Parathyroid adenoma (tissue), 2 donors: Measurements from ENCODE around the gene ARHGAP10.
"Not testable (repeated sequence)": the region's sequence is repeated elsewhere in the genome, so short reads cannot be mapped to it uniquely, and the experiment has no call there.

ENCODE experiments used
- H2AFZ ChIP-seq: fragments of 300-600 bp; sonication (generic); one replicate; pipeline ENCODE4 v1.7.0; 2017; ENCODE audit warnings: antibody characterized with exemption, mild to moderate bottlenecking
- H3K27ac ChIP-seq: fragments of 300-600 bp; sonication (generic); one replicate; pipeline ENCODE4 v1.7.0; 2017
- H3K27me3 ChIP-seq: fragments of 300-600 bp; sonication (generic); one replicate; pipeline ENCODE4 v1.7.0; 2017; ENCODE audit warnings: low read length; ENCODE audit not compliant: control insufficient read depth, insufficient read depth
- H3K36me3 ChIP-seq: fragments of 300-600 bp; sonication (generic); one replicate; pipeline ENCODE4 v1.7.0; 2017; ENCODE audit warnings: low read length; ENCODE audit not compliant: control insufficient read depth, insufficient read depth
- H3K4me1 ChIP-seq: fragments of 300-600 bp; sonication (generic); one replicate; pipeline ENCODE4 v1.7.0; 2017; ENCODE audit warnings: control low read depth
- H3K4me2 ChIP-seq: fragments of 300-600 bp; sonication (generic); one replicate; pipeline ENCODE4 v1.7.0; 2017; ENCODE audit warnings: low read length
- H3K4me3 ChIP-seq: fragments of 300-600 bp; sonication (generic); one replicate; pipeline ENCODE4 v1.7.0; 2017; ENCODE audit warnings: low read depth, low read length
- H3K79me2 ChIP-seq: fragments of 300-600 bp; sonication (generic); one replicate; pipeline ENCODE4 v1.7.0; 2017; ENCODE audit warnings: control low read depth
- H3K9ac ChIP-seq: fragments of 300-600 bp; sonication (generic); one replicate; pipeline ENCODE4 v1.7.0; 2017; ENCODE audit warnings: mild to moderate bottlenecking
- H3K9me3 ChIP-seq: fragments of 300-600 bp; sonication (generic); one replicate; pipeline ENCODE4 v1.7.0; 2017; ENCODE audit warnings: low read length; ENCODE audit not compliant: control insufficient read depth
- CTCF ChIP-seq: fragments of 300-600 bp; sonication (generic); IDR thresholded peaks from one replicate; pipeline ENCODE4 v1.7.0; 2017; ENCODE audit warnings: antibody characterized with exemption, mild to moderate bottlenecking
- donor health status: primary hyperparathyroidism.

Gene ARHGAP10

DNA sequence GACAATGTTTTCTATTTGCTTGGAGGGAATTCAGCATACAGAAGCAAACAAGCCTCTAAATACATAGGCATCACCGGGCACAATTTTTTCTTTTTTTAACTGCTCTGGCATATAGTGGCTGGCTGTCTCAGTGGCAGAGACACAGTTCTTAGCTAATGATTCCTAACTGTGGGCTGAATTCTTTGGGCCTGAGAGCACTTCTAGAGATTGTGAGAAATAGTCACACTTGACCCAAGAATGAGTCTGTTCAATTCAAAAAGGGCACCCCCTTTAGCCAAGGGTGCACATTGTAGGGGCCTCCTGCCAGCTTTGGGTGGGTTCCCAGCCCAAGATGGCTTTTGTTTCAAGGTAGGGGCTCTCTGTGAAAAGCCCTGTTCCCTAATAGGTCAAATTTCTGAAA, 345.7 kb downstream of the ARHGAP10 start:
- Histone ChIP-seq H3K9ac (no peak overlapping the region), H3K9me3 (no peaks in the 10 kb centered on the region), H3K4me3 (no peak overlapping the region), H3K4me2 (no peak overlapping the region), H2AFZ (no peak overlapping the region), H3K36me3 (no peaks in the 10 kb centered on the region), H3K79me2 (no peaks in the 10 kb centered on the region), H3K4me1 (no peaks in the 10 kb centered on the region), H3K27ac (no peak overlapping the region), H3K27me3 (no peaks in the 10 kb centered on the region)
- no peak for TF ChIP-seq CTCF

DNA sequence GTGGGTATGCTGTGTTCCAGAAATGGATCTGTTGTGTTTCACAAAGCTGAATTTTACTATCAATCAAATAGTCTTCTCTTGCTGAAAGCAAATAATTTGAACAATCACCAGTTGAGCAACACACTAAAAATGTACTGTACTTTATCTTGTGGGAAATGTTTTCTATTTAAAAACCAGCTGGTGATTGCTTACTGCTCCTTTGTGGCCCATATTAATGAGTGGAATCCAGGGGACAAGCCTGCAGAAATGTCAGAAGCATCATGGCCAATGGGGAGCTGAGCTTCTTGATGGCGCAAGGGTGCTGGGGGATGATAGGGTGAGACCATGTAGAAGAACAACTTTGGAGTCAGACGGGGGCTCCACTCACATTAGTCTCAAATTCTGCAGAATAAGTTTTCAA, 346.2 kb downstream of the ARHGAP10 start:
- Histone ChIP-seq H3K9ac (no peak overlapping the region), H3K27me3 (no peaks in the 10 kb centered on the region), H3K4me2 (no peak overlapping the region), H3K27ac (no peak overlapping the region), H3K4me1 (no peaks in the 10 kb centered on the region), H3K36me3 (no peaks in the 10 kb centered on the region), H3K9me3 (no peaks in the 10 kb centered on the region), H2AFZ (no peak overlapping the region), H3K79me2 (no peaks in the 10 kb centered on the region), H3K4me3 (no peak overlapping the region)
- no peak for TF ChIP-seq CTCF

DNA sequence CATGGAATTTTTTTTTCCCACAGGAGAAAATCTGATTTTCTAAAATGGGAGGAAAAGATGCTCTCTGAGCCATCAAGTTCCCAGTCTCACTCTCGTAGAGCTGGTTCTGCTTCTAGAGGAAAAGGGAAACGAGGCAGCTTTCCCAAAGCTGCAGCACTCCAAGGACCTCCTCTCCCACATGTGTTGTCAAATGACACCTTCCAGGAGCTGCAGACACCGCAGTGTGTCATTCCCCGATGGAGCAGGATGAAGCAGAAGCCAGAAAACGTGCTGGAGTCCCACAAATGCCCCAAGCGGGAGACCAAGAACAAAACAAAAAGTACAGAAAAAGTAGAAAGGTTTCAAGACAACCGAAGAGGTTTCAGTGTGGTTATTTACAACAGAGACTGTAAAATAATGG, 348.1 kb downstream of the ARHGAP10 start:
- H3K4me2 ChIP-seq, result no peak overlapping the region
- H3K36me3 ChIP-seq, result no peaks in the 10 kb centered on the region
- no peak overlapping the region for H3K27ac ChIP-seq
- no peaks in the 10 kb centered on the region for H3K79me2 ChIP-seq
- no peak overlapping the region for H2AFZ ChIP-seq
- H3K9me3 ChIP-seq, result no peaks in the 10 kb centered on the region
- H3K27me3 ChIP-seq, result no peaks in the 10 kb centered on the region
- no peak overlapping the region for H3K4me3 ChIP-seq
- H3K4me1 ChIP-seq, result no peaks in the 10 kb centered on the region
- H3K9ac ChIP-seq, result no peak overlapping the region
- TF ChIP-seq CTCF, result no peak

DNA sequence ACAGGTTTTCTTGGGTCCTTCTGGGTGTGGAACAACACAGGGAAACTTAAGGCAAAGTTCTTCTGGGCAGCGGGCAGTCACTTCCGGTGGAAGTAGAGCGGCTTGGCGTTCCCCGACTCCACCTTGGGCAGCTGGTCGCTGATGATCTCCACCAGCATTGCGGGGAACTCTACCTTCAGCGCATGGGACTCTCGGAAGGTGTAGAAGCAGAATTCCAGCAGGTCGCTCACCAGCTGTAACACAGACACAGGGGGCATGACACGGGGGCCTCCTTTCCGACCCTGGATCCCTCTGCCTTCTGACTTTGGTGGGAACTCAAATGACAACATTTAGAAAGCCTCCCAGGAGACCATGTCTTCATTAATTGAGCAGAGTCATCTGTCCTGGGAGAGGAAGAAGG, 349.4 kb downstream of the ARHGAP10 start:
- H2AFZ ChIP-seq, result no peak overlapping the region
- no peak overlapping the region for H3K9ac ChIP-seq
- H3K27me3 ChIP-seq, result no peaks in the 10 kb centered on the region
- no peak for TF ChIP-seq CTCF
- no peak overlapping the region for H3K4me2 ChIP-seq
- no peaks in the 10 kb centered on the region for H3K9me3 ChIP-seq
- H3K4me1 ChIP-seq, result no peaks in the 10 kb centered on the region
- no peak overlapping the region for H3K27ac ChIP-seq
- H3K79me2 ChIP-seq, result no peaks in the 10 kb centered on the region
- H3K36me3 ChIP-seq, result no peaks in the 10 kb centered on the region
- no peak overlapping the region for H3K4me3 ChIP-seq

- Histone ChIP-seq H3K4me1 (no peaks in the 10 kb centered on the region), H3K4me2 (no peak overlapping the region), H3K27me3 (no peaks in the 10 kb centered on the region), H3K4me3 (no peak overlapping the region), H3K36me3 (no peaks in the 10 kb centered on the region), H2AFZ (no peak overlapping the region), H3K9me3 (no peaks in the 10 kb centered on the region), H3K9ac (no peak overlapping the region), H3K79me2 (no peaks in the 10 kb centered on the region), H3K27ac (no peak overlapping the region)
- TF ChIP-seq CTCF, result no peak
These were observed 349.9 kb downstream of the ARHGAP10 start for GRCh38 chr4:148081745-148082144.

GRCh38 chr4:148083073-148083472, 351.2 kb downstream of the ARHGAP10 start:
- not testable (repeated sequence) for H3K27me3 ChIP-seq, H3K4me3 ChIP-seq, H2AFZ ChIP-seq, H3K4me1 ChIP-seq, H3K9me3 ChIP-seq, H3K4me2 ChIP-seq, H3K27ac ChIP-seq, H3K79me2 ChIP-seq, H3K36me3 ChIP-seq, H3K9ac ChIP-seq
